Measurements from ENCODE around the gene GJA1.

GJA1 gene

DNA sequence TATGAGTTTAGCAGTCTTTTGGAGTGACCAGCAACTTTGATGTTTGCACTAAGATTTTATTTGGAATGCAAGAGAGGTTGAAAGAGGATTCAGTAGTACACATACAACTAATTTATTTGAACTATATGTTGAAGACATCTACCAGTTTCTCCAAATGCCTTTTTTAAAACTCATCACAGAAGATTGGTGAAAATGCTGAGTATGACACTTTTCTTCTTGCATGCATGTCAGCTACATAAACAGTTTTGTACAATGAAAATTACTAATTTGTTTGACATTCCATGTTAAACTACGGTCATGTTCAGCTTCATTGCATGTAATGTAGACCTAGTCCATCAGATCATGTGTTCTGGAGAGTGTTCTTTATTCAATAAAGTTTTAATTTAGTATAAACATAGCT lies 13.9 kb downstream of the GJA1 start:
- Histone ChIP-seq H3K4me1 (peaks cover 8% of the 10 kb centered on the region), H3K9me3 (no peaks in the 10 kb centered on the region), H4K20me1 (peaks cover 48% of the 10 kb centered on the region; the same call in 1 of the 2 replicates), H3K36me3 (peaks cover 58% of the 10 kb centered on the region), H3K4me2 (no peak overlapping the region), H3K27ac (no peak overlapping the region), H3K9ac (no peak overlapping the region), H3K4me3 (no peak overlapping the region), H3K27me3 (no peaks in the 10 kb centered on the region)
- no peak for TF ChIP-seq Cebpa-rat (IDR thresholded peaks at IDR 0.05)

DNA sequence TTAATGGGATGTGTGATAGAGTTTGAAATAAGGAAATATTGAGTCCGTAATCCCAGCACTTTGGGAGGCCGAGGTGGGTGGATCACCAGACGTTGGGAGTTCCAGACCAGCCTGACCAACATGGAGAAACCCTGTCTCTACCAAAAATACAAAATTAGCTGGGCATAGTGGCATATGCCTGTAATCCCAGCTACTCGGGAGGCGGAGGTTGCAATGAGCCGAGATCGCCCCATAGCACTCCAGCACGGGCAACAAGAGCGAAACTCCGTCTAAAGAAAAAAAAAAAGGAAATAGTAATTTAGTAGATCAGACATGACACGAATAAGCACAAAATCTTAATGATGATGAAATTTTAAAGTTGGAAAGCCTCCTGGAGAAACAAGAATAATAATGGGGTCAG lies 14.8 kb downstream of the GJA1 start:
- Histone ChIP-seq H3K4me2 (no peak overlapping the region), H3K36me3 (peaks cover 52% of the 10 kb centered on the region), H3K4me1 (no peaks in the 10 kb centered on the region; the same call in 1 of the 2 replicates), H3K9me3 (no peaks in the 10 kb centered on the region), H3K4me3 (no peak overlapping the region), H4K20me1 (peaks cover 39% of the 10 kb centered on the region; the same call in 1 of the 2 replicates), H3K27me3 (no peaks in the 10 kb centered on the region), H3K27ac (no peak overlapping the region), H3K9ac (no peak overlapping the region)
- TF ChIP-seq Cebpa-rat (IDR thresholded peaks at IDR 0.05): no peak

DNA sequence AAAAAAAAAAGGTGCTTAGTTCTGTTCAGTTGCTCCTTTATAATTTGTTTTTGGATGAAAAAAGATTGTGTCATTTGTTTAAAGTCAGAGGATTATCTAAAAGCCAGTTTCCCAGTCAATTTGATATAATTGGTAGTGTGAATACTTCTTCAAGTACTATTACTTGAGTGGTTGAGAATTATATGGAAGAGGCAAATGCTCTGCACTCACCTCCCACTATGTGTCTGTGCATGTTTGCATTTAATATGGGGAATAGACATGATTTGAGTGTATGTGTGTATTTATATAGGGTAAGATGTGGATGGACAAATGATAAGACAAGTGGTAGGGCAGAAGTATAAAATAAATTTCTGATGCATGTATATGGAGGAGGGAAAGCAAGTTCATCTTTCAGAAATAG lies 15.8 kb downstream of the GJA1 start:
- TF ChIP-seq Cebpa-rat (IDR thresholded peaks at IDR 0.05): no peak
- H3K4me1 ChIP-seq: no peaks in the 10 kb centered on the region

DNA sequence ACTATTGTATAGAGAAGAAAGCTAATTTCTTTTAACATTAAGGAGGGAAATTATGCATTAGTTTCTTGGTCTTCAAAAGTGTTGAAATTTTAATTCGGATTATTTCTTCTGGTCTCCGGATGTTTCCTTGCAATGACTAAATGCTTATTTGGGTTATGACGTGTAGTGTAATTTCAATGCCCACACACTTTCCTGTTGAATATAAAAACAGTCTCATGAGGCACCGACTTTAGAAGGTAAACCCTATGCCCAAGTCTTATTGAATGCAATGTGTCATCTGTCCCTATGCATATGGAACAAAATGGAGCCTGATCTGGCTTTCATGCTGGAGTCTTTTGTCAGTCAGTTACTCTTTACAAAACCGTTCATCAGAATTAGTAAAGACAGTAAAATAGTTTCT lies 17.7 kb downstream of the GJA1 start:
- TF ChIP-seq Cebpa-rat (IDR thresholded peaks at IDR 0.05): no peak
- no peaks in the 10 kb centered on the region for H3K4me1 ChIP-seq
- no peaks in the 10 kb centered on the region for H3K9me3 ChIP-seq
- H3K36me3 ChIP-seq: peaks cover 23% of the 10 kb centered on the region
- no peak overlapping the region for H3K4me3 ChIP-seq
- no peak overlapping the region for H3K4me2 ChIP-seq
- H3K9ac ChIP-seq: no peak overlapping the region
- no peaks in the 10 kb centered on the region for H3K27me3 ChIP-seq
- no peak overlapping the region for H3K27ac ChIP-seq
- peaks cover 9% of the 10 kb centered on the region; the same call in 1 of the 2 replicates for H4K20me1 ChIP-seq

More for the DNA sequence above, 15.8 kb downstream of the GJA1 start:
- H3K9me3 ChIP-seq: no peaks in the 10 kb centered on the region
- H3K36me3 ChIP-seq: peaks cover 42% of the 10 kb centered on the region
- no peaks in the 10 kb centered on the region for H3K27me3 ChIP-seq
- H3K27ac ChIP-seq: no peak overlapping the region
- H3K9ac ChIP-seq: no peak overlapping the region
- no peak overlapping the region for H3K4me3 ChIP-seq
- peaks cover 29% of the 10 kb centered on the region; the same call in 1 of the 2 replicates for H4K20me1 ChIP-seq
- H3K4me2 ChIP-seq: no peak overlapping the region

DNA sequence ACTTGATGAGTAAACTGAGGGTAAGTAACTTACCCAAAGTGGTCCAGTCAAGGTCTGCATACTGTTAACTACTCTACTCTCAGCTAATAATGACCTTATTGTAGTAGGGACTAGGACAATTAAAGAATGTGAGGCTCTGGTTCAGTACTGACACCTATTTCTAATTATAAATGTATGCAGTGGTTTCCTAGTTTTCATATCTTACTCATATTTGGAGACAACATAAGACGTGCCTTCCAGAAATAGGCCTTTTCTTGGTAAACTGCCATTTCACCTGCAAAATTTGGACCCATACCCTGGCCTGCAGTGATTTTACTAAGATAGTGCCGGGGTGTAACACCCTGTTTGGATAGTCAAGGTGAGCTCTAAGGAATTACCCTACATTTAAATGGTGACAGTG lies 24.7 kb downstream of the GJA1 start:
- Histone ChIP-seq H3K27ac (no peak overlapping the region), H3K27me3 (no peaks in the 10 kb centered on the region), H3K9me3 (no peaks in the 10 kb centered on the region), H3K9ac (no peak overlapping the region), H3K4me1 (peaks cover 11% of the 10 kb centered on the region), H3K36me3 (no peaks in the 10 kb centered on the region), H3K4me3 (no peak overlapping the region), H4K20me1 (no peaks in the 10 kb centered on the region), H3K4me2 (no peak overlapping the region)
- TF ChIP-seq Cebpa-rat (IDR thresholded peaks at IDR 0.05): no peak

DNA sequence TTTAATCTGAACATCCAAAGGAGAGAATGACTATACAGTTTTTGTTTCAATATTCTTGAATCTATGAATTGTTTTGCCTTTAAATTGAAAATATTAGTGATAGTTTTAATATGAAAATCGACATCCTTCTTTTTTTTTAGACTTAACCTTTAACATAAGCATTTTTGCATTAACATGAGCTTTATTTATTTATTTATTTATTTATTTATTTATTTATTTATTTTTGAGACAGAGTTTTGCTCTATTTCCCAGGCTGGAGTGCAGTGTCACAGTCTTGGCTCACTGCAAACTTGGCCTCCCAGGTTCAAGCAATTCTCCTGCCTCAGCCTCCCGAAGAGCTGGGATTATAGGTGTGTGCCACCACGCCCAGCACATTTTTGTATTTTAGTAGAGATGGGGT lies 27.6 kb downstream of the GJA1 start:
- peaks cover 41% of the 10 kb centered on the region for H3K4me1 ChIP-seq
- no peaks in the 10 kb centered on the region for H3K36me3 ChIP-seq
- H3K27ac ChIP-seq: no peak overlapping the region
- no peak overlapping the region for H3K9ac ChIP-seq
- no peaks in the 10 kb centered on the region for H3K9me3 ChIP-seq
- no peaks in the 10 kb centered on the region for H3K27me3 ChIP-seq
- H3K4me3 ChIP-seq: no peak overlapping the region
- no peak for TF ChIP-seq Cebpa-rat (IDR thresholded peaks at IDR 0.05)
- H3K4me2 ChIP-seq: no peak overlapping the region
- no peaks in the 10 kb centered on the region for H4K20me1 ChIP-seq

DNA sequence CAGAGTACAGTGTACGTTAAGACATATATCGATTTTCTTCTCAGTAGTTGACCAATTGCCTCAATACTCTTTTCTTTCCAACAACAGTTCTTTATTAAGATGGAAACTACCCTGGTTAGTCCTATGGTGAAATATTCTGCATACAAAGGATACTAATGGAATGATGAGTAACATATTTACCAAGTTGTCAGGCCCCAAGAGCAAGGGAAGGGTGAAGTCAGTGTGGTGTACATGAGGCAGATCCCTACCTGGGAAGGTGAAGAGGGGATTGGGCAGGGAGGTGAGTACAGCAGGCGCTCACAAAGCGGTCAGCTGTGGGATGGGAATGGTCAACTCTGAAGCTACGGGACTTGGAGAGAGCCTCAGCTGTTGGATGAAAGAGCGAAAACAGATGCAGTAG lies 29.7 kb downstream of the GJA1 start:
- Histone ChIP-seq H3K4me3 (no peak overlapping the region), H4K20me1 (no peaks in the 10 kb centered on the region), H3K4me1 (peaks cover 43% of the 10 kb centered on the region), H3K27me3 (no peaks in the 10 kb centered on the region), H3K36me3 (no peaks in the 10 kb centered on the region), H3K27ac (peak overlapping the region; percentile 55; the same call in 1 of the 2 replicates), H3K9me3 (peaks cover 5% of the 10 kb centered on the region; the same call in 1 of the 2 replicates), H3K4me2 (peak overlapping the region; percentile 45), H3K9ac (no peak overlapping the region; the same call in 1 of the 2 replicates)
- no peak for TF ChIP-seq Cebpa-rat (IDR thresholded peaks at IDR 0.05)

DNA sequence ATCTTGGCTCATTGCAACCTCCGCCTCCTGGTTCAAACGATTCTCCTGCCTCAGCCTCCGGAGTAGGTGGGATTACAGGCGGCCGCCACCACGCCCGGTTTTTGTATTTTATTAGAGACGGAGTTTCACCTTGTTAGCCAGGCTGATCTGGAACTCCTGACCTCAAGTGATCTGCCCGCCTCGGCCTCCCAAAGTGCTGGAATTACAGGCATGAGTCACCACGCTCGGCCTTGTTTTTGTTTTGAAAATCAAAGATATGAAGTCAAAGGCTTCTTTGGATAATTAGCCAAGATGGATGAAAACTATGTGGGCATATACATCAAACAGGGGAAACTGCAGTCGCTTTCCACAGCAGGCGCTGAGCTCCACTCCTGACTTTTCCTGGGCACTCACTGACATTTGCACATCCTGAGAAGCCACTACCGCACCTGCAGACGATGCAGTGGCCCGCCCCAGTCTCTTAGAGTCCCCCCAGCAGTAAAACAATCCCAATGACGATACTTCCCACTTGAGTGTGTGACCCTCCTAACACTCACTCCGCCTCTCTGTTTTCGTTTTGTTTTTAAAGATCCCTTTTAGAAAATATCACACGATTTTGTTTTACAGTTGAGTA lies 44.1 kb downstream of the GJA1 start:
- H3K4me2 ChIP-seq: no peak overlapping the region

DNA sequence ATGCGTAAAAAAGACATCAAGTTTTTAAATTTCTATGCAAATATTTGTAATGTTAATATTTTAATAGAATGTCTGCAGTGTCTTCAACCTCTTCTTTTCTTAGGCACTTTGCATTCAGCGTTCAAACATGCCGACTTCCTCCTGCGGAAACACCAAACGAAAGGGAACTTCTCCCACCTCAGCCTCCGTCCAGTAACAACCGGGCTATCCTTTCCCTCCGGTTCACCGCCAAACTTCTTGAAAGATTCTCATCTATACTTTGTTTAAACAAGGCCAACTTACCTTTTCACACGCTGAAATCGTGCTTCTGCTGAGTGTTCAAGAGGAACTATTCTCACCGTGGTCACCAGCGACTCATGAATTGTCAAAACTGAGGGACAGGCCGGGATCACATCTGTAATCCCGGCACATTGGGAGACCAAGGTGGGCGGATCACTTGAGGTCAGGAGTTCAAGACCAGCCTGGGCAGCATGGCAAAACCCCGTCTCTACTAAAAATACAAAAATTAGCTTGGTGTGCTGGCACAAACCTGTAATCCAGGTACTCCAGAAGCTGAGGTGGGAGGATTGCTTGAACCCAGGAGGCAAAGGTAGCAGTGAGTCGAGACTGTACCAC lies 44.8 kb downstream of the GJA1 start:
- no peak overlapping the region for H3K4me3 ChIP-seq
- no peak overlapping the region for H3K4me2 ChIP-seq
- no peaks in the 10 kb centered on the region for H3K27me3 ChIP-seq
- H3K4me1 ChIP-seq: no peaks in the 10 kb centered on the region
- TF ChIP-seq Cebpa-rat (IDR thresholded peaks at IDR 0.05): no peak
- no peaks in the 10 kb centered on the region for H4K20me1 ChIP-seq
- no peaks in the 10 kb centered on the region for H3K36me3 ChIP-seq
- H3K9me3 ChIP-seq: no peaks in the 10 kb centered on the region
- no peak overlapping the region for H3K27ac ChIP-seq
- H3K9ac ChIP-seq: no peak overlapping the region

More for the DNA sequence above, 44.1 kb downstream of the GJA1 start:
- H3K9me3 ChIP-seq: no peaks in the 10 kb centered on the region
- H3K27me3 ChIP-seq: no peaks in the 10 kb centered on the region
- no peak overlapping the region for H3K27ac ChIP-seq
- H3K9ac ChIP-seq: no peak overlapping the region
- no peaks in the 10 kb centered on the region for H3K36me3 ChIP-seq
- no peak overlapping the region for H3K4me3 ChIP-seq
- TF ChIP-seq Cebpa-rat (IDR thresholded peaks at IDR 0.05): no peak
- no peaks in the 10 kb centered on the region for H4K20me1 ChIP-seq
- no peaks in the 10 kb centered on the region for H3K4me1 ChIP-seq

DNA sequence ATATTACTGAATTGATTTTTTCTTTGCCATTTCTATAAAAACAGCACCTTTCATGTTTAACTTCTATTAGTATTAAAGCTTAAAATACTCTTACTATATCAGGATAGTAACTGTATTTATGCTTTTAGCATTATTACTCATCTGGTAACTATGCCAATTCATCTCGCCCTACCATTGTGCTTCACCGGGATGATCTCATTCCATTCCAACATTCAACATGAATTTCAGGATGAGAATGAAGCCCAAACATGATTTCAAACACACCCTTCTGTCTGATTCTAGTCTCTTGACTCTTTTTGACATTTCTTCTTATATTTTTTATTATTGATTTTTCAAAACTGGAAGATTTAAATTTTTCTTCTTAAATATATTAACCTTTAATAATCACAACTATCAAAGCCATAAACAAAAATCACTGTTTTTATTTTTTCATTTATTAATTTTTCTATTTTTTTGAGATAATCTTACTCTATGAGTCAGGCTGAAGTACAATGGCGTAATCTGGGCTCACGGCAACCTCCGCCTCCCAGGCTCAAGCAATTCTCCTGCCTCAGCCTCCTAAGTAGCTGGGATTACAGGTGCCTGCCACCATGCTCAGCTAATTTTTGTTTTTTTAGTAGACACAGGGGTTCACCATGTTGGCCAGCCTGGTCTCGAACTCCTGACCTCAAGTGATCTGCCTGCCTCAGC lies 46.7 kb downstream of the GJA1 start:
- Histone ChIP-seq H3K27ac (no peak overlapping the region), H4K20me1 (no peaks in the 10 kb centered on the region), H3K4me3 (no peak overlapping the region), H3K27me3 (no peaks in the 10 kb centered on the region), H3K9ac (no peak overlapping the region), H3K4me1 (no peaks in the 10 kb centered on the region), H3K4me2 (no peak overlapping the region), H3K9me3 (no peaks in the 10 kb centered on the region), H3K36me3 (no peaks in the 10 kb centered on the region)
- no peak for TF ChIP-seq Cebpa-rat (IDR thresholded peaks at IDR 0.05)
